SK-N-SH (cell line): ENCODE results near the gene EBF3. TPM values are rescaled to one million over a fixed set of nuclear protein-coding genes. Genes with fewer than 3 reads are reported as not detected.

ENCODE experiments used
- CTCF ChIA-PET: fragments of 300-600, 350-600 bp; formaldehyde crosslinking; extraction: SDS; loops from one replicate; lab custom pipeline; 2021; lab: Yijun Ruan, JAX
- POLR2A ChIA-PET: fragments of 350-600 bp; sonication (Branson Sonifier 250); formaldehyde crosslinking; extraction: SDS; loops from one replicate; lab custom pipeline; 2020; ENCODE audit warnings: antibody characterized with exemption, inconsistent platforms; lab: Yijun Ruan, JAX
- DNase-seq: peaks from one replicate; pipeline ENCODE4 v3.0.0; 2012
- H2AFZ ChIP-seq: fragments of 200-600 bp; sonication (generic); 2 replicates; pipeline ENCODE4 v1.8.1; 2016; ENCODE audit warnings: antibody characterized with exemption, mild to moderate bottlenecking, low read depth
- H3F3A ChIP-seq: fragments of 200-600 bp; sonication (generic); replicated peaks from 2 replicates; pipeline ENCODE3; 2016; ENCODE audit warnings: antibody characterized with exemption, mild to moderate bottlenecking; ENCODE audit not compliant: insufficient read depth
- H3K27ac ChIP-seq, 2 experiments: fragments of 200-500 bp in 1 of 2; fragments of 200-600 bp in 1 of 2; sonication (Bioruptor generic) in 1 of 2; sonication (generic), shearing (Covaris generic) in 1 of 2; 2 replicates each; pipeline versions ENCODE4 v1.5.1 to v1.6.1; 2014 to 2016; ENCODE audit warnings: low read depth in 2 of 2, inconsistent platforms in 1 of 2, low read length in 1 of 2, mild to moderate bottlenecking in 1 of 2, mixed read lengths in 1 of 2
- H3K27me3 ChIP-seq: fragments of 200-600 bp; sonication (generic), shearing (Covaris generic); 2 replicates; pipeline ENCODE4 v1.6.1; 2016; ENCODE audit warnings: mixed run types; ENCODE audit not compliant: insufficient read depth
- H3K36me3 ChIP-seq, 2 experiments: fragments of 200-500 bp in 1 of 2; fragments of 200-600 bp in 1 of 2; sonication (Bioruptor generic) in 1 of 2; sonication (generic) in 1 of 2; replicated peaks in 1 of 2; 2 replicates each; pipeline versions ENCODE3 to v1.5.1; 2014 to 2016; ENCODE audit warnings: low read length in 1 of 2, mild to moderate bottlenecking in 1 of 2; ENCODE audit not compliant: insufficient read depth in 2 of 2, control insufficient read depth in 1 of 2
- H3K4me1 ChIP-seq, 2 experiments: fragments of 200-500 bp in 1 of 2; fragments of 200-600 bp in 1 of 2; sonication (Bioruptor generic) in 1 of 2; sonication (generic), shearing (Covaris generic) in 1 of 2; 2 replicates each; pipeline versions ENCODE4 v1.5.1 to v1.6.1; 2014 to 2016; ENCODE audit warnings: low read depth in 1 of 2, low read length in 1 of 2, mixed run types in 1 of 2; ENCODE audit not compliant: insufficient read depth in 2 of 2, control insufficient read depth in 1 of 2
- H3K4me2 ChIP-seq: fragments of 200-600 bp; sonication (generic), shearing (Covaris generic); 2 replicates; pipeline ENCODE4 v1.6.1; 2017; ENCODE audit warnings: mixed run types
- H3K4me3 ChIP-seq, 2 experiments: fragments of 200-500 bp in 1 of 2; fragments of 200-600 bp in 1 of 2; sonication (Bioruptor generic) in 1 of 2; sonication (generic), shearing (Covaris generic) in 1 of 2; 2 replicates each; pipeline versions ENCODE4 v1.5.1 to v1.8.1; 2014 to 2016; ENCODE audit warnings: low read depth in 2 of 2, inconsistent platforms in 1 of 2, low read length in 1 of 2, mild to moderate bottlenecking in 1 of 2, mixed read lengths in 1 of 2, moderate library complexity in 1 of 2
- H3K79me2 ChIP-seq: fragments of 200-600 bp; sonication (generic); 2 replicates; pipeline ENCODE4 v1.8.1; 2017; ENCODE audit warnings: mild to moderate bottlenecking; ENCODE audit not compliant: insufficient read depth
- H3K9ac ChIP-seq: fragments of 200-600 bp; sonication (generic); 2 replicates; pipeline ENCODE4 v1.6.1; 2017; ENCODE audit warnings: mixed run types
- H3K9me2 ChIP-seq: fragments of 200-600 bp; sonication (generic); 2 replicates; pipeline ENCODE4 v1.6.1; 2017; ENCODE audit warnings: mixed run types
- H3K9me3 ChIP-seq: fragments of 200-600 bp; sonication (generic); 2 replicates; pipeline ENCODE4 v1.6.1; 2017; ENCODE audit warnings: mixed run types, mild to moderate bottlenecking, moderate library complexity
- H4K20me1 ChIP-seq: fragments of 200-600 bp; sonication (generic); 2 replicates; pipeline ENCODE4 v1.6.1; 2017; ENCODE audit warnings: mild to moderate bottlenecking, mixed run types; ENCODE audit not compliant: insufficient read depth
- CHD2 ChIP-seq: fragments of 150-350 bp; IDR thresholded peaks from 2 replicates; pipeline ENCODE4 v1.6.1; 2018; ENCODE audit warnings: low read length; ENCODE audit not compliant: partially characterized antibody
- ELF1 ChIP-seq: IDR thresholded peaks from 2 replicates; pipeline ENCODE4 v1.4.0; 2012
- EZH2phosphoT487 ChIP-seq: fragments of 200-600 bp; sonication (generic); IDR thresholded peaks from 2 replicates; pipeline ENCODE4 v1.6.1; 2017; ENCODE audit warnings: low read depth, mixed run types, mild to moderate bottlenecking, antibody characterized with exemption, moderate library complexity, borderline replicate concordance
- GATA2 ChIP-seq: sonication (generic); formaldehyde crosslinking; IDR thresholded peaks from 2 replicates; pipeline ENCODE4 v1.5.0; 2020; ENCODE audit warnings: mild to moderate bottlenecking, missing genetic modification reagents
- MEF2A ChIP-seq: IDR thresholded peaks from 2 replicates; pipeline ENCODE4 v1.4.0; 2012; ENCODE audit warnings: low read depth, borderline replicate concordance
- POLR2AphosphoS5 ChIP-seq: IDR thresholded peaks from 2 replicates; pipeline ENCODE4 v1.6.1; 2012; ENCODE audit warnings: low read depth, low read length
- RCOR1 ChIP-seq: fragments of 150-350 bp; IDR thresholded peaks from 2 replicates; pipeline ENCODE4 v1.6.1; 2017; ENCODE audit warnings: antibody characterized with exemption, low read length
- RXRA ChIP-seq: IDR thresholded peaks from 2 replicates; pipeline ENCODE4 v1.4.0; 2012; ENCODE audit warnings: low read depth, mild to moderate bottlenecking, borderline replicate concordance
- WGBS: methylation state at CpG from one replicate; pipeline ENCODE4 v1.1.6; 2017; ENCODE audit warnings: low lambda C conversion rate; 5-methylcytosine and 5-hydroxymethylcytosine counted together
- polyA plus RNA-seq, 3 experiments: library from polyadenylated mRNA; depleted of rRNA; stranded (reverse); fragments of >200 nt; gene quantifications; 2 replicates each; pipeline ENCODE4 v1.2.3, GENCODE V29; 2012
- TF ChIP-seq, protein P1 (sequence below): IDR thresholded peaks from 2 replicates; pipeline ENCODE4; 2012

EBF3 gene
- polyA plus RNA-seq, 1 of the 3 experiments (the other 2 are of a cell fraction): not detected

DNA sequence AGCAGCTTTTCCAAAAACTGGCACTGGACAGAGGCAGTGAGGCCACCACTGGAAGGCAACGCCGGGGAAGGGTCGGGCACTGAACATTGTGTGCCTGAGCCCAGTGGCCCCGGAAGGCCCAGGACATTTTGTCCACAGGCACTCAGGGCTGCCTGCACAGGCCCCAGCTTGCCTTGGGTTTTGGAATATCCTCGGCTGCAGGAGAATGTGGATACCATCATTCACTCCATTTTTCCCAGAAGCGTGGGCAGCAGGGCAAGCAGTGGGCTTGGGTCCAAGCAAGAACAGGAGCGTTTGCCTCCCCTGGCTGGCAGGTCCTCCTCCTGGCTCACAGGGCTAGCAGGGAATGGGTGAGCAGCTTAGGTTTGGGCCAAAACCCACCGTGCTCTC is 147.4 kb downstream of the EBF3 start:
- Histone ChIP-seq H3K79me2 (no peaks in the 10 kb centered on the region), H3K4me3 (no peak overlapping the region), H3K9me2 (no peaks in the 10 kb centered on the region), H3K27ac (no peak overlapping the region), H3K4me1 (no peaks in the 10 kb centered on the region), H4K20me1 (no peaks in the 10 kb centered on the region), H3K9me3 (no peaks in the 10 kb centered on the region), H2AFZ (no peak overlapping the region), H3K4me2 (no peak overlapping the region), H3K27me3 (no peaks in the 10 kb centered on the region), H3F3A (no peaks in the 10 kb centered on the region), H3K36me3 (no peaks in the 10 kb centered on the region), H3K9ac (no peak overlapping the region)
- ChIA-PET CTCF (no interaction called here), POLR2A (no interaction called here)
- 34% methylated on average over 3 of the region's 8 CpGs for WGBS
- no peak for DNase-seq
- TF ChIP-seq RCOR1 (no peak), CHD2 (no peak), ELF1 (no peak), RXRA (no peak)

DNA sequence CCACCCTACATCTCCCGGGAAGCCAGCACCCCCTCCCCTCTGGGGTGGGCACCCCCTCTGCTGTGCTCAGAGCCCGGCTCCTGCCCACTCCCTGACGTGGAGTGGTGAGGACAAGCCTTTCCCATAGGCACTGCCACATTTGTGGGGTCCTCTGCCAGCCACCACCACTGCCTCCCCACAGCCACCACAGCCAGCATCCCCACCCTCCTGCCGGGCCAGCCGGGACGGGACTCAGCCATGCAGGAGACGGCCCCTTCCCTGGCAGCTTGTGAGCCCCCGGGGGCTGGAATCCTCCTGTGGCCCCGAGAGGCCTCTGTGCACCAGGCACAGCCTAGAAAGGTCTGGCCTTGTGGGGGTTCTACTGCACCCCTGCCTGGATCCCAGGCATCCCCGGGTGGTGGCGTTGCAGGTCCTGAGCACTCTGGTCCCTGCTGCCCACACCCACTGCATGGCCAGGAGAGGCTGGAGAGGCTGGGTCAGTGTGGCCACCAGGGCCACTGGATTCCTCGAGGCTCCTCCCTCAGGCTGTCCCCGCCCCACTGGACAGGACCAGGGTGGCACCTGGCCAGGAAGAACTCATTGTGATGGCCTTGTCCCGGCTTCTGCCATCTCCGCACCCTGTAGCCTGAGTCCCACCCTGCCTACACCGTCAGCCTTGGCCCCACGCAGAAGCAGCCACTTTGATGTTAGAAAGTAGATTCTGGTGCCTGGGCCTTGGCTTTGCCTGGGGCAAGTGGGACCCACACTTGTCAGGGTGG is 148.0 kb downstream of the EBF3 start:
- H3K4me3 ChIP-seq: no peak overlapping the region
- no peaks in the 10 kb centered on the region for H3K27me3 ChIP-seq
- WGBS: 34% methylated on average over 8 of the region's 17 CpGs
- H3K4me1 ChIP-seq: no peaks in the 10 kb centered on the region
- no peak for TF ChIP-seq POLR2AphosphoS5
- TF ChIP-seq GATA2 (CRISPR knock-in tag): no peak
- TF ChIP-seq ELF1: no peak
- no peak for TF ChIP-seq MEF2A
- TF ChIP-seq EZH2phosphoT487: no peak
- TF ChIP-seq, protein P1, sequence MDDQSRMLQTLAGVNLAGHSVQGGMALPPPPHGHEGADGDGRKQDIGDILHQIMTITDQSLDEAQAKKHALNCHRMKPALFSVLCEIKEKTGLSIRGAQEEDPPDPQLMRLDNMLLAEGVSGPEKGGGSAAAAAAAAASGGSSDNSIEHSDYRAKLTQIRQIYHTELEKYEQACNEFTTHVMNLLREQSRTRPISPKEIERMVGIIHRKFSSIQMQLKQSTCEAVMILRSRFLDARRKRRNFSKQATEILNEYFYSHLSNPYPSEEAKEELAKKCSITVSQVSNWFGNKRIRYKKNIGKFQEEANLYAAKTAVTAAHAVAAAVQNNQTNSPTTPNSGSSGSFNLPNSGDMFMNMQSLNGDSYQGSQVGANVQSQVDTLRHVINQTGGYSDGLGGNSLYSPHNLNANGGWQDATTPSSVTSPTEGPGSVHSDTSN: no peak
- ChIA-PET POLR2A (no interaction called here), CTCF (no interaction called here)
- no peaks in the 10 kb centered on the region for H3K79me2 ChIP-seq
- H3K9ac ChIP-seq: no peak overlapping the region
- H3F3A ChIP-seq: no peaks in the 10 kb centered on the region
- H3K9me2 ChIP-seq: no peaks in the 10 kb centered on the region
- H3K4me2 ChIP-seq: no peak overlapping the region
- H3K9me3 ChIP-seq: no peaks in the 10 kb centered on the region
- no peak overlapping the region for H3K27ac ChIP-seq
- no peak overlapping the region for H2AFZ ChIP-seq
- no peaks in the 10 kb centered on the region for H3K36me3 ChIP-seq
- no peak for DNase-seq
- no peaks in the 10 kb centered on the region for H4K20me1 ChIP-seq
